ENCODE measurements around the gene ESYT2. TPM values are rescaled to one million over a fixed set of nuclear protein-coding genes. Genes with fewer than 3 reads are reported as not detected.
A peak's percentile ranks its signal among the peaks of the same experiment; 100 is the strongest.

The ESYT2 gene
- total and polyA plus RNA-seq, 9 of the 15 experiments (the other 6 are each of a cell fraction or from before 2014, with no cell fraction given) = 5.8 to 86.9 (median 64.7) TPM

GRCh38 chr7:158861004-158861787, 31.9 kb upstream of the ESYT2 start (continued):
- TF ChIP-seq ZNF398 (CRISPR knock-in tag; IDR thresholded peaks at IDR 0.05) (no peak), NCOA4 (IDR thresholded peaks at IDR 0.05; ENCODE audit: partially characterized antibody) (no peak), DPF2 (IDR thresholded peaks at IDR 0.05) (peak; percentile 93), MCM2 (IDR thresholded peaks at IDR 0.05; ENCODE audit: low read depth) (no peak), ZNF583 (CRISPR knock-in tag; IDR thresholded peaks at IDR 0.05) (no peak), BRCA1 (IDR thresholded peaks at IDR 0.05) (no peak), BRCA1 (CRISPR knock-in tag; IDR thresholded peaks at IDR 0.05) (no peak), ZNF140 (CRISPR knock-in tag; IDR thresholded peaks at IDR 0.05) (no peak), GATAD2B (IDR thresholded peaks at IDR 0.05; ENCODE audit: borderline replicate concordance) (peak; percentile 57; the same call in 1 of the 2 replicates), KLF6 (CRISPR knock-in tag; IDR thresholded peaks at IDR 0.05; ENCODE audit: borderline replicate concordance) (no peak), GTF2A2 (tag; IDR thresholded peaks at IDR 0.05) (no peak), ZNF165 (CRISPR knock-in tag; IDR thresholded peaks at IDR 0.05; ENCODE audit: borderline replicate concordance) (0 out of 2 replicates have a peak, but pooled peaks have one; percentile 63), POLR2G (IDR thresholded peaks at IDR 0.05; ENCODE audit: low read depth, low read length) (no peak), MAX (CRISPR knock-in tag; IDR thresholded peaks at IDR 0.05) (no peak), MEF2D (tag; conservative IDR thresholded peaks at IDR 0.05; ENCODE audit: low read depth) (no peak), POLR2A (conservative IDR thresholded peaks at IDR 0.05) (no peak), ZNF655 (CRISPR knock-in tag; IDR thresholded peaks at IDR 0.05) (no peak), CTBP1 (IDR thresholded peaks at IDR 0.05; ENCODE audit: borderline replicate concordance) (no peak; the same call in 1 of the 2 replicates), ZNF644 (tag; IDR thresholded peaks at IDR 0.05; ENCODE audit: low read depth) (peak; percentile 64; the same call in 1 of the 2 replicates), KDM2B (CRISPR knock-in tag; IDR thresholded peaks at IDR 0.05) (no peak), PBX2 (CRISPR knock-in tag; IDR thresholded peaks at IDR 0.05; ENCODE audit: low read depth) (no peak), PBX2 (tag; conservative IDR thresholded peaks at IDR 0.05; ENCODE audit: low read depth) (peak; percentile 84), BDP1 (IDR thresholded peaks at IDR 0.05; ENCODE audit: insufficient read depth, insufficient read length) (no peak)

All from K562 (cell line).